H1 (cell line): ENCODE results near the gene ATP11C.

Experiments used
- KDM5A ChIP-seq: fragments of 200-600 bp; IDR thresholded peaks from 2 replicates; pipeline ENCODE4 v1.7.1; 2012; ENCODE audit warnings: mild to moderate bottlenecking, low read length, inconsistent platforms, mixed read lengths
- POLR2A ChIP-seq, 2 experiments: IDR thresholded peaks; 1 replicate in 1 of 2; 2 replicates in 1 of 2; pipeline ENCODE4 v1.6.1; 2011; ENCODE audit warnings: low read depth in 2 of 2, low read length in 2 of 2, mild to moderate bottlenecking in 2 of 2; ENCODE audit errors: control extremely low read depth in 1 of 2
- SIX5 ChIP-seq: IDR thresholded peaks from 2 replicates; pipeline ENCODE4 v1.6.1; 2011; ENCODE audit warnings: mild to moderate bottlenecking, low read depth, low read length
- TEAD4 ChIP-seq: IDR thresholded peaks from 2 replicates; pipeline ENCODE4 v1.6.1; 2012; ENCODE audit warnings: low read depth, low read length, inconsistent platforms, mixed read lengths
- TF ChIP-seq, protein P1 (sequence below), 3 experiments: IDR thresholded peaks; 1 replicate in 2 of 3; 2 replicates in 1 of 3; pipeline versions ENCODE4 v1.5.1 to v1.6.1; 2011; ENCODE audit warnings: low read length in 3 of 3, mild to moderate bottlenecking in 3 of 3, inconsistent platforms in 2 of 3, low read depth in 1 of 3, moderate library complexity in 1 of 3; ENCODE audit not compliant: insufficient read depth in 1 of 3; ENCODE audit errors: control extremely low read depth in 1 of 3
- TF ChIP-seq, protein P2 (sequence below): IDR thresholded peaks from 2 replicates; pipeline ENCODE4 v1.6.1; 2011; ENCODE audit warnings: low read depth, mild to moderate bottlenecking, low read length; ENCODE audit not compliant: insufficient read depth

DNA sequence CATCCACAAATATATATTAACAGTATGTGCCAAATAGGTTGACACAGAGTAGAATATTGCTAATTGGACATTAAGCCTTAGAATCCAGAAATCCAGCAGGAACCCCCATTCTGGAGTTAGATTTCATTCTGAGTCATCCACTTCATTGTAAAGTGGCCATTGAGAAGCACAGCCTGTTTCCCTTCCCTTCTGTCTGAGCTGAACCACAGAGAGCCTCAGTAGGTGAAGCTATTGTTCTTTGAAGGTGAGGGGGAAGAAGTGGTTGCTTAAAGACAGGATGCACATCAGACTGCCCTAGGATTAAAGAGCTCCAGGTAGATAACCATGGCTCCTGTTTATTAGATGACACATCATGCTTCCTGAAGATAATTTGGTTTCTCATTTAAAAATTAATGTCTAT lies 194.3 kb downstream of the ATP11C start:
- TF ChIP-seq KDM5A, result no peak
- TF ChIP-seq, protein P1, sequence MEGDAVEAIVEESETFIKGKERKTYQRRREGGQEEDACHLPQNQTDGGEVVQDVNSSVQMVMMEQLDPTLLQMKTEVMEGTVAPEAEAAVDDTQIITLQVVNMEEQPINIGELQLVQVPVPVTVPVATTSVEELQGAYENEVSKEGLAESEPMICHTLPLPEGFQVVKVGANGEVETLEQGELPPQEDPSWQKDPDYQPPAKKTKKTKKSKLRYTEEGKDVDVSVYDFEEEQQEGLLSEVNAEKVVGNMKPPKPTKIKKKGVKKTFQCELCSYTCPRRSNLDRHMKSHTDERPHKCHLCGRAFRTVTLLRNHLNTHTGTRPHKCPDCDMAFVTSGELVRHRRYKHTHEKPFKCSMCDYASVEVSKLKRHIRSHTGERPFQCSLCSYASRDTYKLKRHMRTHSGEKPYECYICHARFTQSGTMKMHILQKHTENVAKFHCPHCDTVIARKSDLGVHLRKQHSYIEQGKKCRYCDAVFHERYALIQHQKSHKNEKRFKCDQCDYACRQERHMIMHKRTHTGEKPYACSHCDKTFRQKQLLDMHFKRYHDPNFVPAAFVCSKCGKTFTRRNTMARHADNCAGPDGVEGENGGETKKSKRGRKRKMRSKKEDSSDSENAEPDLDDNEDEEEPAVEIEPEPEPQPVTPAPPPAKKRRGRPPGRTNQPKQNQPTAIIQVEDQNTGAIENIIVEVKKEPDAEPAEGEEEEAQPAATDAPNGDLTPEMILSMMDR (IDR thresholded peaks at IDR 0.05; ENCODE audit: control extremely low read depth in 1 of 3, insufficient read depth in 1 of 3, low read depth in 1 of 3, low read length in 3 of 3), result no peak
- no peak for TF ChIP-seq SIX5
- TF ChIP-seq, protein P2, sequence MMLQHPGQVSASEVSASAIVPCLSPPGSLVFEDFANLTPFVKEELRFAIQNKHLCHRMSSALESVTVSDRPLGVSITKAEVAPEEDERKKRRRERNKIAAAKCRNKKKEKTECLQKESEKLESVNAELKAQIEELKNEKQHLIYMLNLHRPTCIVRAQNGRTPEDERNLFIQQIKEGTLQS, result no peak
- no peak for TF ChIP-seq POLR2A (IDR thresholded peaks at IDR 0.05; ENCODE audit: control extremely low read depth in 1 of 2, low read depth in 2 of 2, low read length in 2 of 2)
- no peak for TF ChIP-seq TEAD4
